ENCODE measurements around the gene KLF11.

- TF ChIP-seq, protein P1, sequence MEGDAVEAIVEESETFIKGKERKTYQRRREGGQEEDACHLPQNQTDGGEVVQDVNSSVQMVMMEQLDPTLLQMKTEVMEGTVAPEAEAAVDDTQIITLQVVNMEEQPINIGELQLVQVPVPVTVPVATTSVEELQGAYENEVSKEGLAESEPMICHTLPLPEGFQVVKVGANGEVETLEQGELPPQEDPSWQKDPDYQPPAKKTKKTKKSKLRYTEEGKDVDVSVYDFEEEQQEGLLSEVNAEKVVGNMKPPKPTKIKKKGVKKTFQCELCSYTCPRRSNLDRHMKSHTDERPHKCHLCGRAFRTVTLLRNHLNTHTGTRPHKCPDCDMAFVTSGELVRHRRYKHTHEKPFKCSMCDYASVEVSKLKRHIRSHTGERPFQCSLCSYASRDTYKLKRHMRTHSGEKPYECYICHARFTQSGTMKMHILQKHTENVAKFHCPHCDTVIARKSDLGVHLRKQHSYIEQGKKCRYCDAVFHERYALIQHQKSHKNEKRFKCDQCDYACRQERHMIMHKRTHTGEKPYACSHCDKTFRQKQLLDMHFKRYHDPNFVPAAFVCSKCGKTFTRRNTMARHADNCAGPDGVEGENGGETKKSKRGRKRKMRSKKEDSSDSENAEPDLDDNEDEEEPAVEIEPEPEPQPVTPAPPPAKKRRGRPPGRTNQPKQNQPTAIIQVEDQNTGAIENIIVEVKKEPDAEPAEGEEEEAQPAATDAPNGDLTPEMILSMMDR (IDR thresholded peaks at IDR 0.05; ENCODE audit: extremely low read depth in 1 of 2, insufficient read depth in 1 of 2, low read depth in 1 of 2, low read length in 2 of 2) = no peak
- no peak for TF ChIP-seq POLR2A (IDR thresholded peaks at IDR 0.05; ENCODE audit: low read depth, low read length)
- TF ChIP-seq POLR2AphosphoS5 (IDR thresholded peaks at IDR 0.05; ENCODE audit: insufficient read depth, low read depth, low read length) = no peak
- no peak for TF ChIP-seq EZH2 (IDR thresholded peaks at IDR 0.05; ENCODE audit: borderline replicate concordance, low read depth, low read length, severe bottlenecking)
- TF ChIP-seq, protein P2, sequence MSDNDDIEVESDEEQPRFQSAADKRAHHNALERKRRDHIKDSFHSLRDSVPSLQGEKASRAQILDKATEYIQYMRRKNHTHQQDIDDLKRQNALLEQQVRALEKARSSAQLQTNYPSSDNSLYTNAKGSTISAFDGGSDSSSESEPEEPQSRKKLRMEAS (IDR thresholded peaks at IDR 0.05; ENCODE audit: insufficient read depth, insufficient read length) = no peak
- no peak for TF ChIP-seq JUN (IDR thresholded peaks at IDR 0.05; ENCODE audit: borderline replicate concordance, insufficient read depth, insufficient read length, low read depth)
These were observed 40.7 kb upstream of the KLF11 start for GRCh38 chr2:10002681-10003080.

Data from endothelial cell of umbilical vein (primary cell).